ENCODE measurements around the gene DGKE. TPM values are rescaled to one million over a fixed set of nuclear protein-coding genes. Genes with fewer than 3 reads are reported as not detected.

DGKE gene
- total RNA-seq, 1 experiment from 2014 or later, result 8.5 TPM

DNA sequence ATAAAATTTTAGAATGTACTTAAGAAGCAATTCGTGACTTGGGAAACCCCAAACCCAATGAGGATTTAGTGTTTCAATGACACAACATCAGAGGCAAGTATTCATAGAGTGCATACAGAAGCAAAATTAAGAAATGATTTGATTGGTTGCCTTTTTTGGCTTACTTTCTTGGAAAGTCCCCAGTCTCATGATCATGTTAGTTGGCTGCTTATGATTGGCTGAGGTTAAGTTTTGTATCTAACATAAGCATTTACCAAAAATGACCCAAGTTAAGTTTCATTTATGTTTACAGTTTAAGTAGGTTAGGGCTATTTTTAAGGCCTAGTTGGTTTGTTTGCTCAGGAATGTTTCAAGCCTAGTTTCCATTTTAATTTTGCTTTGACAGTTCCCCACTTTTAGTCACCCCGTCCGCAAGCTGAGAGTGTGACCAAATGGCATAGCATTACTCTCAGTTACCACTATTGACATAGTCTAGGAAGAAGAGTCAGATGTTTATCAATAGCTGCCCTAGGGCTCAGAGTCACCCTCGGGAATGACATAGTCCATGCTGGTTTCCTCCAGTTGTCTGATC lies 36.2 kb downstream of the DGKE start:
- peak; percentile 82 for TF ChIP-seq ZNF317 (CRISPR knock-in tag; IDR thresholded peaks at IDR 0.05; ENCODE audit: borderline replicate concordance, low read depth)
- no peak for TF ChIP-seq CREB1 (CRISPR knock-in tag; IDR thresholded peaks at IDR 0.05)
- TF ChIP-seq SP1 (CRISPR knock-in tag; conservative IDR thresholded peaks at IDR 0.05), result no peak
- TF ChIP-seq ZNF219 (CRISPR knock-in tag; IDR thresholded peaks at IDR 0.05; ENCODE audit: borderline replicate concordance), result no peak
- ChIA-PET POLR2A (no interaction called here), CTCF (interaction anchor here (0.9 to 1.3 kb wide), 2 partner anchors 33 to 50 kb away, joined by 3 read pairs; no protein-coding TSS in a partner anchor)
- Mint-ChIP-seq H3K27me3 (ENCODE audit: low read depth) (no peaks in the 10 kb centered on the region), H3K36me3 (no peaks in the 10 kb centered on the region), H3K9me3 (no peaks in the 10 kb centered on the region), H3K4me1 (no peaks in the 10 kb centered on the region), H3K27ac (no peak overlapping the region; the same call in 1 of the 2 replicates), H3K4me3 (no peak overlapping the region)
- DNase-seq (ENCODE audit: low spot score) (no peak), ATAC-seq (no peak)

DNA sequence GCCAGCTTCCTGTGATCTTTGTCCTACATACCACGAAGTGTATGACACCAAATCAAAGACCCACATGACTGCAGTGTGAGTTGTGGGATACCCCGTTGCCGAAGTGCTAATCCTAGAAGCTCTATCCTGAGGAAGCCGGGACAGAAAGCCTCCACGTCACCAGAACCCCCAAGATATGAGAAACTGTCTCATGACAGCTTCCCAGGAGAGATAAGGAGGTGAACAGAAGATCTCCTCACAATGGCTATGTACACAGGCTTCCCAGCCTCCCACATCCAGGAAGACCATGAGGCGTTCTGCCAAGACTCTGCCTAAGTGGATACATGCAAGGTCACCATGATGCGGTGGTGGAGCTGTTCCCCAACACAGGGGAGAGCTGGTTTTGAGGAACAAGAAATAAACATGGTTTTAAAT lies 42.8 kb downstream of the DGKE start:
- ChIA-PET CTCF (no interaction called here), POLR2A (no interaction called here)
- peaks cover 10% of the 10 kb centered on the region for H3K27me3 Mint-ChIP-seq (ENCODE audit: low read depth)
- no peaks in the 10 kb centered on the region for H3K36me3 Mint-ChIP-seq
- no peaks in the 10 kb centered on the region for H3K4me1 Mint-ChIP-seq
- H3K4me3 Mint-ChIP-seq, result no peak overlapping the region
- no peak overlapping the region for H3K27ac Mint-ChIP-seq
- no peak for ATAC-seq
- no peak for DNase-seq (ENCODE audit: low spot score)
- peaks cover 15% of the 10 kb centered on the region for H3K9me3 Mint-ChIP-seq
- TF ChIP-seq ZNF671 (CRISPR knock-in tag; IDR thresholded peaks at IDR 0.05), result no peak
- TF ChIP-seq, protein P1, sequence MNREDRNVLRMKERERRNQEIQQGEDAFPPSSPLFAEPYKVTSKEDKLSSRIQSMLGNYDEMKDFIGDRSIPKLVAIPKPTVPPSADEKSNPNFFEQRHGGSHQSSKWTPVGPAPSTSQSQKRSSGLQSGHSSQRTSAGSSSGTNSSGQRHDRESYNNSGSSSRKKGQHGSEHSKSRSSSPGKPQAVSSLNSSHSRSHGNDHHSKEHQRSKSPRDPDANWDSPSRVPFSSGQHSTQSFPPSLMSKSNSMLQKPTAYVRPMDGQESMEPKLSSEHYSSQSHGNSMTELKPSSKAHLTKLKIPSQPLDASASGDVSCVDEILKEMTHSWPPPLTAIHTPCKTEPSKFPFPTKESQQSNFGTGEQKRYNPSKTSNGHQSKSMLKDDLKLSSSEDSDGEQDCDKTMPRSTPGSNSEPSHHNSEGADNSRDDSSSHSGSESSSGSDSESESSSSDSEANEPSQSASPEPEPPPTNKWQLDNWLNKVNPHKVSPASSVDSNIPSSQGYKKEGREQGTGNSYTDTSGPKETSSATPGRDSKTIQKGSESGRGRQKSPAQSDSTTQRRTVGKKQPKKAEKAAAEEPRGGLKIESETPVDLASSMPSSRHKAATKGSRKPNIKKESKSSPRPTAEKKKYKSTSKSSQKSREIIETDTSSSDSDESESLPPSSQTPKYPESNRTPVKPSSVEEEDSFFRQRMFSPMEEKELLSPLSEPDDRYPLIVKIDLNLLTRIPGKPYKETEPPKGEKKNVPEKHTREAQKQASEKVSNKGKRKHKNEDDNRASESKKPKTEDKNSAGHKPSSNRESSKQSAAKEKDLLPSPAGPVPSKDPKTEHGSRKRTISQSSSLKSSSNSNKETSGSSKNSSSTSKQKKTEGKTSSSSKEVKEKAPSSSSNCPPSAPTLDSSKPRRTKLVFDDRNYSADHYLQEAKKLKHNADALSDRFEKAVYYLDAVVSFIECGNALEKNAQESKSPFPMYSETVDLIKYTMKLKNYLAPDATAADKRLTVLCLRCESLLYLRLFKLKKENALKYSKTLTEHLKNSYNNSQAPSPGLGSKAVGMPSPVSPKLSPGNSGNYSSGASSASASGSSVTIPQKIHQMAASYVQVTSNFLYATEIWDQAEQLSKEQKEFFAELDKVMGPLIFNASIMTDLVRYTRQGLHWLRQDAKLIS (CRISPR knock-in tag; IDR thresholded peaks at IDR 0.05; ENCODE audit: borderline replicate concordance), result no peak
- TF ChIP-seq SMAD4 (CRISPR knock-in tag; IDR thresholded peaks at IDR 0.05), result no peak
- TF ChIP-seq, protein P2, sequence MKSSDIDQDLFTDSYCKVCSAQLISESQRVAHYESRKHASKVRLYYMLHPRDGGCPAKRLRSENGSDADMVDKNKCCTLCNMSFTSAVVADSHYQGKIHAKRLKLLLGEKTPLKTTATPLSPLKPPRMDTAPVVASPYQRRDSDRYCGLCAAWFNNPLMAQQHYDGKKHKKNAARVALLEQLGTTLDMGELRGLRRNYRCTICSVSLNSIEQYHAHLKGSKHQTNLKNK (CRISPR knock-in tag; IDR thresholded peaks at IDR 0.05), result no peak
- TF ChIP-seq TEAD1 (CRISPR knock-in tag; IDR thresholded peaks at IDR 0.05), result no peak
- no peak for TF ChIP-seq PRRX2 (CRISPR knock-in tag; IDR thresholded peaks at IDR 0.05)
- TF ChIP-seq, protein P3, sequence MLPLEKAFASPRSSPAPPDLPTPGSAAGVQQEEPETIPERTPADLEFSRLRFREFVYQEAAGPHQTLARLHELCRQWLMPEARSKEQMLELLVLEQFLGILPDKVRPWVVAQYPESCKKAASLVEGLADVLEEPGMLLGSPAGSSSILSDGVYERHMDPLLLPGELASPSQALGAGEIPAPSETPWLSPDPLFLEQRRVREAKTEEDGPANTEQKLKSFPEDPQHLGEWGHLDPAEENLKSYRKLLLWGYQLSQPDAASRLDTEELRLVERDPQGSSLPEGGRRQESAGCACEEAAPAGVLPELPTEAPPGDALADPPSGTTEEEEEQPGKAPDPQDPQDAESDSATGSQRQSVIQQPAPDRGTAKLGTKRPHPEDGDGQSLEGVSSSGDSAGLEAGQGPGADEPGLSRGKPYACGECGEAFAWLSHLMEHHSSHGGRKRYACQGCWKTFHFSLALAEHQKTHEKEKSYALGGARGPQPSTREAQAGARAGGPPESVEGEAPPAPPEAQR (CRISPR knock-in tag; IDR thresholded peaks at IDR 0.05), result no peak
- TF ChIP-seq, protein P4, sequence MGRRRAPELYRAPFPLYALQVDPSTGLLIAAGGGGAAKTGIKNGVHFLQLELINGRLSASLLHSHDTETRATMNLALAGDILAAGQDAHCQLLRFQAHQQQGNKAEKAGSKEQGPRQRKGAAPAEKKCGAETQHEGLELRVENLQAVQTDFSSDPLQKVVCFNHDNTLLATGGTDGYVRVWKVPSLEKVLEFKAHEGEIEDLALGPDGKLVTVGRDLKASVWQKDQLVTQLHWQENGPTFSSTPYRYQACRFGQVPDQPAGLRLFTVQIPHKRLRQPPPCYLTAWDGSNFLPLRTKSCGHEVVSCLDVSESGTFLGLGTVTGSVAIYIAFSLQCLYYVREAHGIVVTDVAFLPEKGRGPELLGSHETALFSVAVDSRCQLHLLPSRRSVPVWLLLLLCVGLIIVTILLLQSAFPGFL (CRISPR knock-in tag; IDR thresholded peaks at IDR 0.05; ENCODE audit: borderline replicate concordance), result no peak
- TF ChIP-seq IRF2 (CRISPR knock-in tag; IDR thresholded peaks at IDR 0.05; ENCODE audit: borderline replicate concordance, low read depth), result no peak
- TF ChIP-seq, protein P5, sequence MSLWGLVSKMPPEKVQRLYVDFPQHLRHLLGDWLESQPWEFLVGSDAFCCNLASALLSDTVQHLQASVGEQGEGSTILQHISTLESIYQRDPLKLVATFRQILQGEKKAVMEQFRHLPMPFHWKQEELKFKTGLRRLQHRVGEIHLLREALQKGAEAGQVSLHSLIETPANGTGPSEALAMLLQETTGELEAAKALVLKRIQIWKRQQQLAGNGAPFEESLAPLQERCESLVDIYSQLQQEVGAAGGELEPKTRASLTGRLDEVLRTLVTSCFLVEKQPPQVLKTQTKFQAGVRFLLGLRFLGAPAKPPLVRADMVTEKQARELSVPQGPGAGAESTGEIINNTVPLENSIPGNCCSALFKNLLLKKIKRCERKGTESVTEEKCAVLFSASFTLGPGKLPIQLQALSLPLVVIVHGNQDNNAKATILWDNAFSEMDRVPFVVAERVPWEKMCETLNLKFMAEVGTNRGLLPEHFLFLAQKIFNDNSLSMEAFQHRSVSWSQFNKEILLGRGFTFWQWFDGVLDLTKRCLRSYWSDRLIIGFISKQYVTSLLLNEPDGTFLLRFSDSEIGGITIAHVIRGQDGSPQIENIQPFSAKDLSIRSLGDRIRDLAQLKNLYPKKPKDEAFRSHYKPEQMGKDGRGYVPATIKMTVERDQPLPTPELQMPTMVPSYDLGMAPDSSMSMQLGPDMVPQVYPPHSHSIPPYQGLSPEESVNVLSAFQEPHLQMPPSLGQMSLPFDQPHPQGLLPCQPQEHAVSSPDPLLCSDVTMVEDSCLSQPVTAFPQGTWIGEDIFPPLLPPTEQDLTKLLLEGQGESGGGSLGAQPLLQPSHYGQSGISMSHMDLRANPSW (CRISPR knock-in tag; conservative IDR thresholded peaks at IDR 0.05; ENCODE audit: low read depth), result no peak
- TF ChIP-seq, protein P6, sequence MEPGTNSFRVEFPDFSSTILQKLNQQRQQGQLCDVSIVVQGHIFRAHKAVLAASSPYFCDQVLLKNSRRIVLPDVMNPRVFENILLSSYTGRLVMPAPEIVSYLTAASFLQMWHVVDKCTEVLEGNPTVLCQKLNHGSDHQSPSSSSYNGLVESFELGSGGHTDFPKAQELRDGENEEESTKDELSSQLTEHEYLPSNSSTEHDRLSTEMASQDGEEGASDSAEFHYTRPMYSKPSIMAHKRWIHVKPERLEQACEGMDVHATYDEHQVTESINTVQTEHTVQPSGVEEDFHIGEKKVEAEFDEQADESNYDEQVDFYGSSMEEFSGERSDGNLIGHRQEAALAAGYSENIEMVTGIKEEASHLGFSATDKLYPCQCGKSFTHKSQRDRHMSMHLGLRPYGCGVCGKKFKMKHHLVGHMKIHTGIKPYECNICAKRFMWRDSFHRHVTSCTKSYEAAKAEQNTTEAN (CRISPR knock-in tag; IDR thresholded peaks at IDR 0.05), result no peak
- no peak for TF ChIP-seq MYBL2 (CRISPR knock-in tag; IDR thresholded peaks at IDR 0.05)
- no peak for TF ChIP-seq NFE2L1 (CRISPR knock-in tag; IDR thresholded peaks at IDR 0.05)
- TF ChIP-seq, protein P7, sequence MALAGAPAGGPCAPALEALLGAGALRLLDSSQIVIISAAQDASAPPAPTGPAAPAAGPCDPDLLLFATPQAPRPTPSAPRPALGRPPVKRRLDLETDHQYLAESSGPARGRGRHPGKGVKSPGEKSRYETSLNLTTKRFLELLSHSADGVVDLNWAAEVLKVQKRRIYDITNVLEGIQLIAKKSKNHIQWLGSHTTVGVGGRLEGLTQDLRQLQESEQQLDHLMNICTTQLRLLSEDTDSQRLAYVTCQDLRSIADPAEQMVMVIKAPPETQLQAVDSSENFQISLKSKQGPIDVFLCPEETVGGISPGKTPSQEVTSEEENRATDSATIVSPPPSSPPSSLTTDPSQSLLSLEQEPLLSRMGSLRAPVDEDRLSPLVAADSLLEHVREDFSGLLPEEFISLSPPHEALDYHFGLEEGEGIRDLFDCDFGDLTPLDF (CRISPR knock-in tag; IDR thresholded peaks at IDR 0.05), result no peak
- TF ChIP-seq, protein P8, sequence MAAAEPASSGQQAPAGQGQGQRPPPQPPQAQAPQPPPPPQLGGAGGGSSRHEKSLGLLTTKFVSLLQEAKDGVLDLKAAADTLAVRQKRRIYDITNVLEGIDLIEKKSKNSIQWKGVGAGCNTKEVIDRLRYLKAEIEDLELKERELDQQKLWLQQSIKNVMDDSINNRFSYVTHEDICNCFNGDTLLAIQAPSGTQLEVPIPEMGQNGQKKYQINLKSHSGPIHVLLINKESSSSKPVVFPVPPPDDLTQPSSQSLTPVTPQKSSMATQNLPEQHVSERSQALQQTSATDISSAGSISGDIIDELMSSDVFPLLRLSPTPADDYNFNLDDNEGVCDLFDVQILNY (CRISPR knock-in tag; IDR thresholded peaks at IDR 0.05), result no peak
- no peak for TF ChIP-seq FOXJ3 (CRISPR knock-in tag; IDR thresholded peaks at IDR 0.05; ENCODE audit: borderline replicate concordance)
- TF ChIP-seq, protein P9, sequence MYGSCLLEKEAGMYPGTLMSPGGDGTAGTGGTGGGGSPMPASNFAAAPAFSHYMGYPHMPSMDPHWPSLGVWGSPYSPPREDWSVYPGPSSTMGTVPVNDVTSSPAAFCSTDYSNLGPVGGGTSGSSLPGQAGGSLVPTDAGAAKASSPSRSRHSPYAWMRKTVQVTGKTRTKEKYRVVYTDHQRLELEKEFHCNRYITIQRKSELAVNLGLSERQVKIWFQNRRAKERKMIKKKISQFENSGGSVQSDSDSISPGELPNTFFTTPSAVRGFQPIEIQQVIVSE (CRISPR knock-in tag; IDR thresholded peaks at IDR 0.05; ENCODE audit: borderline replicate concordance), result no peak

Measured in WTC11 (cell line).